HCT116 (cell line): ENCODE results near the gene SYNJ1. TPM values are rescaled to one million over a fixed set of nuclear protein-coding genes. Genes with fewer than 3 reads are reported as not detected.

Experiments used
- ATAC-seq: fragments of 200-7000 bp; cut with Tn5 transposase; 2 replicates; pipeline ENCODE4 v1.9.1; 2020; ENCODE audit warnings: mild to moderate bottlenecking, moderate library complexity
- BruUV-seq: library from RNA; stranded (reverse); fragments of 400-500 nt; replicated peaks from 2 replicates; lab custom pipeline; 2021; lab: Mats Ljungman, UMichigan
- CTCF ChIA-PET: fragments of 300-600 bp; sonication (Branson Sonifier 250); formaldehyde crosslinking; loops from one replicate; lab custom pipeline; 2021; ENCODE audit warnings: antibody characterized with exemption; lab: Charles Lee
- POLR2A ChIA-PET: fragments of 300-600, 350-600 bp; sonication (Branson Sonifier 250); formaldehyde crosslinking; loops from one replicate; lab custom pipeline; 2021; ENCODE audit warnings: antibody characterized with exemption; lab: Charles Lee
- RAD21 ChIA-PET, 2 experiments: fragments of 300-600 bp; sonication (Branson Sonifier 250); formaldehyde crosslinking; loops; one replicate each; lab custom pipeline; 2023; ENCODE audit warnings: low total read pairs in 2 of 2; ENCODE audit not compliant: uncharacterized antibody in 2 of 2, unreplicated experiment in 2 of 2, low non-redundant PET in 1 of 2; lab: Charles Lee
- DNase-seq: peaks from one replicate; pipeline ENCODE4 v3.0.0-alpha.2; 2010; ENCODE audit warnings: low read depth, low spot score
- H2AFZ ChIP-seq: fragments of 200-600 bp; shearing (Covaris generic), sonication (generic); 2 replicates; pipeline ENCODE4 v1.6.1; 2017; ENCODE audit warnings: low read depth, mixed run types, mixed read lengths, antibody characterized with exemption, low read length; ENCODE audit not compliant: poor library complexity, severe bottlenecking
- H3K27ac ChIP-seq: 2 replicates; pipeline ENCODE4 v1.5.1; 2012; ENCODE audit warnings: low read depth, low read length
- H3K27me3 ChIP-seq: fragments of 200-600 bp; sonication (generic); 2 replicates; pipeline ENCODE4 v1.6.1; 2016; ENCODE audit warnings: mixed run types, low read length, mixed read lengths; ENCODE audit not compliant: insufficient read depth
- H3K36me3 ChIP-seq, 2 experiments: fragments of 200-500 bp in 1 of 2; fragments of 200-600 bp in 1 of 2; sonication (Bioruptor generic) in 1 of 2; sonication (generic) in 1 of 2; 2 replicates each; pipeline versions ENCODE4 v1.5.1 to v1.6.1; 2014 to 2016; ENCODE audit warnings: low read length in 2 of 2, inconsistent platforms in 1 of 2, mixed read lengths in 1 of 2, mixed run types in 1 of 2; ENCODE audit not compliant: insufficient read depth in 2 of 2, control insufficient read depth in 1 of 2
- H3K4me1 ChIP-seq, 2 experiments: fragments of 200-600 bp in 1 of 2; sonication (generic) in 1 of 2; 2 replicates each; pipeline versions ENCODE4 v1.5.1 to v1.6.1; 2012 to 2017; ENCODE audit warnings: low read length in 2 of 2, inconsistent platforms in 1 of 2, mild to moderate bottlenecking in 1 of 2, mixed read lengths in 1 of 2, mixed run types in 1 of 2, moderate library complexity in 1 of 2; ENCODE audit not compliant: insufficient read depth in 2 of 2, control insufficient read depth in 1 of 2
- H3K4me2 ChIP-seq: fragments of 200-600 bp; sonication (generic); 2 replicates; pipeline ENCODE4 v1.6.1; 2017; ENCODE audit warnings: mixed run types, low read length, mixed read lengths
- H3K4me3 ChIP-seq, 2 experiments: fragments of 200-600 bp in 1 of 2; sonication (generic) in 1 of 2; replicated peaks in 1 of 2; 2 replicates each; pipeline ENCODE4 v1.5.1; 2011 to 2016; ENCODE audit warnings: low read length in 2 of 2, control low read depth in 1 of 2, low read depth in 1 of 2, mild to moderate bottlenecking in 1 of 2, mixed read lengths in 1 of 2, mixed run types in 1 of 2
- H3K79me2 ChIP-seq: fragments of 200-600 bp; sonication (generic); 2 replicates; pipeline ENCODE4 v1.6.1; 2017; ENCODE audit warnings: mild to moderate bottlenecking, mixed run types, low read length, moderate library complexity, mixed read lengths; ENCODE audit not compliant: insufficient read depth
- H3K9ac ChIP-seq: fragments of 200-600 bp; sonication (generic); 2 replicates; pipeline ENCODE4 v1.6.1; 2016; ENCODE audit warnings: low read length, mixed read lengths
- H3K9me2 ChIP-seq: fragments of 200-600 bp; sonication (generic), shearing (Covaris generic); 2 replicates; pipeline ENCODE4 v1.6.1; 2017; ENCODE audit warnings: mixed run types, mild to moderate bottlenecking, moderate library complexity; ENCODE audit not compliant: insufficient read depth
- H3K9me3 ChIP-seq, 2 experiments: fragments of 200-500 bp in 1 of 2; fragments of 200-600 bp in 1 of 2; sonication (Bioruptor generic) in 1 of 2; sonication (generic) in 1 of 2; 2 replicates each; pipeline ENCODE4 v1.6.1; 2014 to 2017; ENCODE audit warnings: low read length in 2 of 2, mixed read lengths in 2 of 2, inconsistent platforms in 1 of 2, low read depth in 1 of 2, mild to moderate bottlenecking in 1 of 2, mixed run types in 1 of 2, moderate library complexity in 1 of 2; ENCODE audit not compliant: control insufficient read depth in 1 of 2, insufficient read depth in 1 of 2
- H4K20me1 ChIP-seq: fragments of 200-600 bp; sonication (generic), shearing (Covaris generic); 2 replicates; pipeline ENCODE4 v1.6.1; 2017; ENCODE audit warnings: mixed run types, mild to moderate bottlenecking, moderate library complexity; ENCODE audit not compliant: insufficient read depth
- CTCF ChIP-seq, 3 experiments: fragments of 200-600 bp in 1 of 3; sonication (generic) in 1 of 3; IDR thresholded peaks in 2 of 3; conservative IDR thresholded peaks in 1 of 3; 2 replicates each; pipeline ENCODE4 v1.5.1; 2012 to 2017; ENCODE audit warnings: low read depth in 2 of 3, low read length in 2 of 3, antibody characterized with exemption in 1 of 3, borderline replicate concordance in 1 of 3, control low read depth in 1 of 3, mild to moderate bottlenecking in 1 of 3, mixed read lengths in 1 of 3, mixed run types in 1 of 3, moderate library complexity in 1 of 3; ENCODE audit not compliant: insufficient read depth in 1 of 3
- EGR1 ChIP-seq: IDR thresholded peaks from 2 replicates; pipeline ENCODE4 v1.6.1; 2012; ENCODE audit warnings: low read depth
- EZH2 ChIP-seq: fragments of 200-600 bp; sonication (generic); IDR thresholded peaks from 2 replicates; pipeline ENCODE4 v1.6.1; 2017; ENCODE audit warnings: antibody characterized with exemption, mixed run types
- RAD21 ChIP-seq: IDR thresholded peaks from 2 replicates; pipeline ENCODE4 v1.6.1; 2012; ENCODE audit warnings: low read depth, mild to moderate bottlenecking
- TCF7L2 ChIP-seq: IDR thresholded peaks from 2 replicates; pipeline ENCODE4 v1.7.0; 2011; ENCODE audit warnings: borderline replicate concordance, inconsistent platforms; ENCODE audit not compliant: insufficient read depth, insufficient read length; ENCODE audit errors: extremely low read depth
- YY1 ChIP-seq: IDR thresholded peaks from 2 replicates; pipeline ENCODE4 v1.6.1; 2011; ENCODE audit warnings: low read length, low read depth, moderate library complexity, mild to moderate bottlenecking; ENCODE audit not compliant: insufficient replicate concordance; ENCODE audit errors: extremely low read depth
- ZFX ChIP-seq: fragments of 450-650 bp; IDR thresholded peaks from 2 replicates; pipeline ENCODE4 v1.6.1; 2017
- intact Hi-C: fragments of 100-400 bp; cut with micrococcal nuclease; formaldehyde crosslinking; loops from 2 replicates; pipeline ENCODE4 v1.10.0; 2022
- total RNA-seq: library from RNA; stranded (reverse); gene quantifications from one replicate; pipeline ENCODE4 v1.2.1, GENCODE V29; 2021; ENCODE audit not compliant: unreplicated experiment

SYNJ1 gene
- total RNA-seq, 1 experiment from 2014 or later = 7.2 TPM

DNA sequence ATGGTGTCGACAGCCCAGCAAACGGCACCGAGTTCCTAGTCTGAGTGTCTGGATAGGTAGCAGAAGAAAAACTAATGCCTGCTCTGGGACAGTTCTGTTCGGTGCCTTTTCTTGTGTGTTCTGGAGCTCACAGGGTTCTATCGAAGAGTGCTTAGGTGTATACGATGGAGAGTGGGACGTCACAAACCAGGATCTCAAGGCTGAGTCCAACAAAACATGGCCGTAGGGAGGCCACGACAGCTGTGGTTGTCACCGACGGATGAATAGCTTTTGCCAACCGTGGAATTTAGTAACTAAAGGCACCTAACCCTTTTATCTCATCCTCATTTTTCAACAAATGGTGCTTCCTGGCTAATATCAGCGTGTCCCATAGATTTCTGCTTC lies 635 bp upstream of the SYNJ1 start:
- DNase-seq (no peak), ATAC-seq (no peak)
- no peaks in the 10 kb centered on the region for H3K79me2 ChIP-seq
- H4K20me1 ChIP-seq = no peaks in the 10 kb centered on the region
- no TSS peak for BruUV-seq
- ChIA-PET POLR2A (interaction anchor here (1.2 to 2.1 kb wide), 2 partner anchors 43 to 116 kb away, joined by 3 to 4 read pairs; partner anchors contain the start of genes CFAP298 and PAXBP1), CTCF (no interaction called here), RAD21 (no interaction called here)
- H3K9me2 ChIP-seq = no peaks in the 10 kb centered on the region
- intact Hi-C loops = loop anchor here (5.0 kb wide), 1 partner anchor 44 kb away; the partner anchor contains the start of gene PAXBP1
- TF ChIP-seq RAD21 (no peak), YY1 (no peak), EZH2 (no peak), TCF7L2 (no peak), EGR1 (no peak), ZFX (no peak), CTCF (IDR thresholded peaks at IDR 0.05 in 2 of 3, conservative IDR thresholded peaks at IDR 0.05 in 1 of 3; ENCODE audit: borderline replicate concordance in 1 of 3, insufficient read depth in 1 of 3, low read depth in 2 of 3, low read length in 2 of 3) (no peak)
- peaks cover 0 to 3% of the 10 kb centered on the region in 2 experiments; a peak in 2 of 4 replicates for H3K36me3 ChIP-seq
- peak overlapping the region; percentile 73 for H3K27ac ChIP-seq
- peak overlapping the region; percentile 87 for H3K4me2 ChIP-seq
- H3K9me3 ChIP-seq = no peaks in the 10 kb centered on the region
- H3K4me3 ChIP-seq = peak overlapping the region; percentile 72 to 78
- peak overlapping the region; percentile 68 for H3K9ac ChIP-seq
- peaks cover 8 to 16% of the 10 kb centered on the region in 2 experiments for H3K4me1 ChIP-seq
- H3K27me3 ChIP-seq = no peaks in the 10 kb centered on the region
- no peak overlapping the region for H2AFZ ChIP-seq
